RWPE2 (cell line): Measurements from ENCODE around the gene F2R.

Experiments
- ATAC-seq: fragments of 200-7000 bp; cut with Tn5 transposase; 3 replicates; pipeline ENCODE4 v1.9.1; 2021; ENCODE audit warnings: low read depth
- DNase-seq: peaks from one replicate; pipeline ENCODE4 v3.0.0-alpha.2; 2020; ENCODE audit warnings: low spot score
- H3K27ac ChIP-seq: fragments of 450-650 bp; 2 replicates; pipeline ENCODE4 v1.5.1; 2017; ENCODE audit warnings: mild to moderate bottlenecking; ENCODE audit not compliant: poor library complexity, severe bottlenecking
- H3K27me3 ChIP-seq: fragments of 250-450 bp; sonication (Bioruptor Pico); 2 replicates; pipeline ENCODE4 v1.5.1; 2021; ENCODE audit warnings: mild to moderate bottlenecking, moderate library complexity; ENCODE audit not compliant: insufficient read depth, poor library complexity, severe bottlenecking
- H3K36me3 ChIP-seq: fragments of 250-450 bp; sonication (Bioruptor Pico); 2 replicates; pipeline ENCODE4 v1.5.1; 2020; ENCODE audit warnings: low read depth, mild to moderate bottlenecking, moderate library complexity
- H3K4me1 ChIP-seq: fragments of 250-450 bp; sonication (Bioruptor Pico); 2 replicates; pipeline ENCODE4 v1.5.1; 2021; ENCODE audit warnings: mild to moderate bottlenecking, moderate library complexity; ENCODE audit not compliant: insufficient read depth, poor library complexity, severe bottlenecking
- H3K4me3 ChIP-seq: fragments of 250-450 bp; sonication (Bioruptor Pico); 2 replicates; pipeline ENCODE4 v1.5.1; 2021; ENCODE audit warnings: mild to moderate bottlenecking, moderate library complexity; ENCODE audit not compliant: severe bottlenecking
- H3K9me3 ChIP-seq: fragments of 250-450 bp; sonication (Bioruptor Pico); 2 replicates; pipeline ENCODE4 v1.5.1; 2021; ENCODE audit warnings: mild to moderate bottlenecking, moderate library complexity; ENCODE audit not compliant: severe bottlenecking
- CTCF ChIP-seq: fragments of 450-650 bp; IDR thresholded peaks from one replicate; pipeline ENCODE4 v1.5.1; 2017; ENCODE audit warnings: mild to moderate bottlenecking, moderate library complexity; ENCODE audit not compliant: poor library complexity, severe bottlenecking

Gene F2R

GRCh38 chr5:76701298-76701697 is 14.6 kb upstream of the F2R start:
- peak overlapping the region; percentile 34 for H3K27ac ChIP-seq
- peak; percentile 95 for ATAC-seq
- peak; percentile 75 for DNase-seq
- no peaks in the 10 kb centered on the region for H3K36me3 ChIP-seq
- H3K9me3 ChIP-seq, result no peaks in the 10 kb centered on the region
- no peaks in the 10 kb centered on the region for H3K27me3 ChIP-seq
- H3K4me1 ChIP-seq, result peaks cover 34% of the 10 kb centered on the region
- H3K4me3 ChIP-seq, result no peak overlapping the region
- no peak for TF ChIP-seq CTCF

GRCh38 chr5:76703707-76704106 is 12.2 kb upstream of the F2R start:
- no peak overlapping the region for H3K4me3 ChIP-seq
- no peak for DNase-seq

GRCh38 chr5:76704131-76704663 is 11.7 kb upstream of the F2R start:
- TF ChIP-seq CTCF, result no peak
- peak overlapping the region; percentile 12 for H3K27ac ChIP-seq
- H3K4me3 ChIP-seq, result no peak overlapping the region
- peaks cover 32% of the 10 kb centered on the region for H3K4me1 ChIP-seq
- H3K9me3 ChIP-seq, result no peaks in the 10 kb centered on the region
- no peaks in the 10 kb centered on the region for H3K36me3 ChIP-seq
- ATAC-seq (peak; percentile 58), DNase-seq (no peak)
- H3K27me3 ChIP-seq, result no peaks in the 10 kb centered on the region

More at GRCh38 chr5:76703707-76704106, 12.2 kb upstream of the F2R start:
- TF ChIP-seq CTCF, result no peak
- peak; percentile 51; the same call in 2 of the 3 replicates for ATAC-seq
- no peaks in the 10 kb centered on the region for H3K27me3 ChIP-seq
- no peaks in the 10 kb centered on the region for H3K9me3 ChIP-seq
- H3K36me3 ChIP-seq, result no peaks in the 10 kb centered on the region
- peak overlapping the region; percentile 12 for H3K27ac ChIP-seq
- H3K4me1 ChIP-seq, result peaks cover 31% of the 10 kb centered on the region

GRCh38 chr5:76705574-76705973 is 10.4 kb upstream of the F2R start:
- Histone ChIP-seq H3K36me3 (no peaks in the 10 kb centered on the region), H3K9me3 (no peaks in the 10 kb centered on the region), H3K4me3 (no peak overlapping the region), H3K27me3 (no peaks in the 10 kb centered on the region), H3K4me1 (peaks cover 46% of the 10 kb centered on the region), H3K27ac (no peak overlapping the region)
- ATAC-seq (no peak), DNase-seq (no peak)
- TF ChIP-seq CTCF, result no peak

GRCh38 chr5:76709762-76710161 is 6.2 kb upstream of the F2R start:
- H3K9me3 ChIP-seq, result no peaks in the 10 kb centered on the region
- peaks cover 29% of the 10 kb centered on the region for H3K4me1 ChIP-seq
- no peaks in the 10 kb centered on the region for H3K36me3 ChIP-seq
- H3K27me3 ChIP-seq, result no peaks in the 10 kb centered on the region
- no peak overlapping the region for H3K4me3 ChIP-seq
- TF ChIP-seq CTCF, result no peak
- DNase-seq, result no peak
- peak; percentile 8; the same call in 1 of the 3 replicates for ATAC-seq
- H3K27ac ChIP-seq, result peak overlapping the region; percentile 96
